ENCODE data around the gene PLLP. TPM values are rescaled to one million over a fixed set of nuclear protein-coding genes. Genes with fewer than 3 reads are reported as not detected.

The PLLP gene
- total and polyA plus RNA-seq, 9 of the 15 experiments (the other 6 are each of a cell fraction or from before 2014, with no cell fraction given), result 0.09 to 0.96 (median 0.27) TPM

GRCh38 chr16:57264381-57264780 lies 20.1 kb downstream of the PLLP start:
- peaks cover 45 to 51% of the 10 kb centered on the region in 2 experiments for H3K4me1 ChIP-seq (replicated peaks in 1 of 2; ENCODE audit: control insufficient read depth in 2 of 2, insufficient read depth in 2 of 2, low read length in 2 of 2)
- no peaks in the 10 kb centered on the region for H3K79me2 ChIP-seq (ENCODE audit: control insufficient read depth, insufficient read depth, low read length)
- no peak for DNase-seq (ENCODE audit: extremely low read depth in 1 of 4, low spot score in 3 of 4)
- H3K9me1 ChIP-seq (ENCODE audit: control insufficient read depth, insufficient read depth, low read length), result no peaks in the 10 kb centered on the region
- in situ Hi-C loops (cut with MboI) (no loop called here), intact Hi-C loops (cut with micrococcal nuclease) (no loop called here)
- H3K4me2 ChIP-seq (ENCODE audit: insufficient read depth, low read length), result no peak overlapping the region
- no peaks in the 10 kb centered on the region for H3K9me3 ChIP-seq (replicated peaks; ENCODE audit: control insufficient read depth, insufficient read depth, low read depth, low read length)
- H3K4me3 ChIP-seq, result no peak overlapping the region
- BruUV-seq (replicated peaks), result no TSS peak
- no peak overlapping the region; a peak in 1 of 4 replicates for H3K9ac ChIP-seq (ENCODE audit: insufficient read depth in 1 of 2, low read depth in 2 of 2, low read length in 2 of 2)
- POLR2A ChIA-PET, result no interaction called here
- H3K27me3 ChIP-seq (ENCODE audit: control insufficient read depth in 2 of 2, insufficient read depth in 2 of 2, low read length in 2 of 2), result no peaks in the 10 kb centered on the region
- H2AFZ ChIP-seq (ENCODE audit: low read depth, low read length), result no peak overlapping the region
- H3K36me3 ChIP-seq (ENCODE audit: control insufficient read depth, insufficient read depth, low read length), result no peaks in the 10 kb centered on the region
- FAIRE-seq, result no peak
- H3K27ac ChIP-seq (ENCODE audit: extremely low read depth, low read depth, low read length), result no peak overlapping the region
- no peaks in the 10 kb centered on the region for H4K20me1 ChIP-seq (replicated peaks; ENCODE audit: control insufficient read depth, insufficient read depth, low read length)
- TF ChIP-seq, protein P1, sequence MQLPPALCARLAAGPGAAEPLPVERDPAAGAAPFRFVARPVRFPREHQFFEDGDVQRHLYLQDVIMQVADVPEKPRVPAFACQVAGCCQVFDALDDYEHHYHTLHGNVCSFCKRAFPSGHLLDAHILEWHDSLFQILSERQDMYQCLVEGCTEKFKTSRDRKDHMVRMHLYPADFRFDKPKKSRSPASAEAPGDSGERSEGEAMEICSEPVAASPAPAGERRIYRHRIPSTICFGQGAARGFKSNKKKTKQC (CRISPR knock-in tag; IDR thresholded peaks at IDR 0.05), result no peak
- TF ChIP-seq ILF3 (IDR thresholded peaks at IDR 0.05; ENCODE audit: borderline replicate concordance) (no peak), ZFX (CRISPR knock-in tag; IDR thresholded peaks at IDR 0.05) (no peak), ZNF263 (CRISPR knock-in tag; IDR thresholded peaks at IDR 0.05; ENCODE audit: borderline replicate concordance) (no peak), USF2 (CRISPR knock-in tag; IDR thresholded peaks at IDR 0.05) (no peak), RBM22 (IDR thresholded peaks at IDR 0.05; ENCODE audit: low read depth, low read length, poor library complexity, severe bottlenecking) (no peak), SOX6 (IDR thresholded peaks at IDR 0.05) (no peak)
- no peak for ATAC-seq
- CTCF ChIA-PET (ENCODE audit: low intra/inter-chr PET ratio), result no interaction called here
- 60% methylated on average over 8 of the region's 8 CpGs for WGBS (ENCODE audit: insufficient coverage, low coverage, missing lambda C conversion rate)

All from K562 (cell line).